Measurements from ENCODE around the gene MSI2.

The MSI2 gene

GRCh38 chr17:57641761-57642160 lies 385.4 kb downstream of the MSI2 start:
- in situ Hi-C loops (cut with HindIII; ENCODE audit: low pct_unique_long_range_greater_than_20kb, low sequenced_read_pairs), result no loop called here
- TF ChIP-seq JUND (IDR thresholded peaks at IDR 0.05; ENCODE audit: low read depth), result no peak
- no peak for DNase-seq (ENCODE audit: low read depth in 1 of 2, low spot score in 1 of 2)

GRCh38 chr17:57643062-57643461 lies 386.7 kb downstream of the MSI2 start:
- in situ Hi-C loops (cut with HindIII; ENCODE audit: low pct_unique_long_range_greater_than_20kb, low sequenced_read_pairs), result no loop called here

DNA sequence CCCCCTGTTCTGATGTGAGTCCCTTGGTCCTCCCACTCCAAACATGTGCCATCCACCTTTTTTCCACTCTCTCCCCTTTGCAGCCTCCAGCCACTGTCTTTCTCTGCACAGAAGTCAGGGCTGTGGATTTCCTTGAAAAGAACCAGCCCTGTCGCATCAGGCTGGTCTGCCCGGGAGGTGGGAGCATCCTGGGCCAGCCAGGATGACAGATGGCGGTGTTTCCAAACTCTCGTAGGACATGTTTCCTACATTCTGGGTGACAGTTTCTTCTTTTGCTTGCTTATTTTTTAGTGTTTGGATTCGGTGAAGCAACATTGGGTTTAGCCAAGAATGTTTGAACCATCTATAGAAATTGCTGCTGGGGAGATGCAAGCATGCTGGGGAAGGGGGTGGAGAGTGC lies 388.0 kb downstream of the MSI2 start:
- in situ Hi-C loops (cut with HindIII; ENCODE audit: low pct_unique_long_range_greater_than_20kb, low sequenced_read_pairs), result no loop called here
- DNase-seq (ENCODE audit: low read depth in 1 of 2, low spot score in 1 of 2), result no peak
- TF ChIP-seq JUND (IDR thresholded peaks at IDR 0.05; ENCODE audit: low read depth), result no peak

More at GRCh38 chr17:57643062-57643461, 386.7 kb downstream of the MSI2 start:
- no peak for TF ChIP-seq JUND (IDR thresholded peaks at IDR 0.05; ENCODE audit: low read depth)
- DNase-seq (ENCODE audit: low read depth in 1 of 2, low spot score in 1 of 2), result no peak

DNA sequence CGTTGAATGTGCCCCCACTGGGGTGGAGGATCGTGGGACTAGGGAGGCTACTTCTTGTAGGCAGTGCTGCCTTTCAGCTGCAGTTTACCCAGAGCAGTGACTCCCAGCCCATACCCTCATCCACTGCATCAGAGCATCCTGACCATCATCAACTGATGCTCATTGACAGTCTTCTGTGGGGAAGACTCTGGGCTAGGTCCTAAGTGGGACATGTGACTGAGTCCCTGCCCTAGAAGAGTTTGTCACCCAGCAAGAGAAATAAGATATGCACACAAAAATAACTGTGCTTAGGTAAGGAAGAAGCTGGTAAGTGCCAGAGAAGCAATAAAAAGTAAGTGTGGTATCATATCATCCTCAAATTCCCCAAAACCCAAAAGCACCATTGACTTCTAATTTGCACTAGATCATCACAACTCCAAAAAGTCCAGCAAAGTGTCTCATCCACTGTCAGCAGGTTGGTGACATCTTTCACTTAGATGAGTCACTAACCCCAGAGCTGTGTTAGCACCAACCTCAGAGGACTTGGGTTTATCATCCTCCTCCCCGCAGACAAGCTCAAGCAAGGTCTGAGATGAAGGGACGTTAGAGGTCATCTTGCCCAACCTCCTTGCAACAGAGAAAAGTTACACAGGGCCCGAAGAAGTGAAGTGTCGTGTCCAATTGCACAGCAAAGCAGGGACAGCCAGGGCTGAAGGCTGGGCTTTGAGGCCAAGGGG lies 389.8 kb downstream of the MSI2 start:
- DNase-seq (ENCODE audit: low read depth in 1 of 2, low spot score in 1 of 2), result no peak
- in situ Hi-C loops (cut with HindIII; ENCODE audit: low pct_unique_long_range_greater_than_20kb, low sequenced_read_pairs), result no loop called here
- TF ChIP-seq JUND (IDR thresholded peaks at IDR 0.05; ENCODE audit: low read depth), result no peak

- in situ Hi-C loops (cut with HindIII; ENCODE audit: low pct_unique_long_range_greater_than_20kb, low sequenced_read_pairs), result no loop called here
- no peak for DNase-seq (ENCODE audit: low read depth in 1 of 2, low spot score in 1 of 2)
- TF ChIP-seq JUND (IDR thresholded peaks at IDR 0.05; ENCODE audit: low read depth), result no peak
Observed at GRCh38 chr17:57648720-57649119, 392.4 kb downstream of the MSI2 start.

DNA sequence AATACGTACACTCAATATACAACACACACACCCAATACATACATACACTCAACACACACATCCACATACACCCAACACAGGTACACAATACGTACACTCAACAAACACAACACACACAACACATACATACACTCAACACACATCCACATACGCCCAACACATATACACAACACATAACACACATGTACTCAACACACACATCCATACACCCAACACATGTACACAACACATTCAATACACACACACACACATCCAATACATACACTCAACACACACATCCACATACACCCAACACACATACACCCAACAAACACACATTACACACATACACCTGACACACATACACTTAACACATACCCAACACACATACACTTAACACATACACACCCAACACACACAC lies 392.9 kb downstream of the MSI2 start:
- TF ChIP-seq JUND (IDR thresholded peaks at IDR 0.05; ENCODE audit: low read depth), result no peak
- in situ Hi-C loops (cut with HindIII; ENCODE audit: low pct_unique_long_range_greater_than_20kb, low sequenced_read_pairs), result no loop called here
- no peak for DNase-seq (ENCODE audit: low read depth in 1 of 2, low spot score in 1 of 2)

DNA sequence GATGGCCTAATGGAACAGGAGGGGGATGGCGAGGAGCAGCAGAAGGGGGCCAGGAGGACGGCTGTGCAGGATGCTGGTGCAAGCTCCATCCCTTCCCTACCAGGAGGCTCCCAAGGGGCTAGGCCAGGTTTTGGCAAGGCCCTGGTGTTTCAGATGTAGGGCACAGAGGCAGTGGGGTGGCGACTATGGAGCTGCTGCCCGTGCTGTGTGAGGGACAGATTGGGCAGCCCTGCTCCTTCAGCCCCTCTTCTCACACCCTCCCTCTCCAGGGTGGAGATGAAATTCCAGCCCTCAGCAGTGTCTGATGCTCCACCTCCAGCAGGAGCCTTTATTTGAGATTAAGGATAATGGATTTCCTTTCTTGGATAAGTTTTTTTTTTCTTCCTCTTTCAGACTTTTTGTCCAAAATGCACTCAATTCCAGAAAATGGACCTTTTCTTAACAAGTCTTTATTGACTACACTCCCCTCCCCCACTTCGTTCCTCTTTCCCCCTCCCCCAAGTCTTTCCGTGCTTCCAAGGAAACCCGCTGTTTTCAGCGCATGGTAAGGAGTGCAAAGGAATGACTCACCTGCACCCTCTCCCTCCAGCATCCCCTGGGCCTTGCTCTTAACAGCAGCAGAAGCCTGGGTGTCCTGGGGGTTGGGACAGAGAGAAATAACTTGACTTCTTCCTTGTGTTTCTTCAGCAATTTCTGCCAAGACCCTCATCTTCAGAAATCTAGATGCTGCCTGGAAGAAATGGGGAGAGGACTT lies 393.6 kb downstream of the MSI2 start:
- in situ Hi-C loops (cut with HindIII; ENCODE audit: low pct_unique_long_range_greater_than_20kb, low sequenced_read_pairs), result no loop called here
- no peak for TF ChIP-seq JUND (IDR thresholded peaks at IDR 0.05; ENCODE audit: low read depth)
- DNase-seq (ENCODE audit: low read depth in 1 of 2, low spot score in 1 of 2), result no peak

DNA sequence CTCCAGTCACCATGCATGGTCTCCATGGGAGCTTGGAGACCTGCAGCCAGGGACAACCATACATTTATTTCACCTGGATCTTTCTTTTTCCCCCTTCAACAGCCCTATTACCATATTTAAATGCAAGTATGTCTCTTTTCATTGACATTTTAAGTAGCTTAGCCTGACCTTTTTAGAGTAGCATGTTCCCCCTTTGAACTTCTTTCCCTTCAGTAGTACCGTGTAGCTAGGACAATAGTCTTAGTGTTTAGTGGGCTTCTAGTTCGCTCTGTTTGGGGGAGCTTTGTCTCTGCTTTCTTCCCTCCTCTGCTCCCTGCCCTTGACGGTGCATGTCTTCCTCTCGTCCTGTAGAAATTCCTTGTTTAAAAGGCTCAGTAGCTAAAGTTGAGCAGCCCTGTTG lies 394.2 kb downstream of the MSI2 start:
- no peak for DNase-seq (ENCODE audit: low read depth in 1 of 2, low spot score in 1 of 2)
- in situ Hi-C loops (cut with HindIII; ENCODE audit: low pct_unique_long_range_greater_than_20kb, low sequenced_read_pairs), result no loop called here
- TF ChIP-seq JUND (IDR thresholded peaks at IDR 0.05; ENCODE audit: low read depth), result no peak

DNA sequence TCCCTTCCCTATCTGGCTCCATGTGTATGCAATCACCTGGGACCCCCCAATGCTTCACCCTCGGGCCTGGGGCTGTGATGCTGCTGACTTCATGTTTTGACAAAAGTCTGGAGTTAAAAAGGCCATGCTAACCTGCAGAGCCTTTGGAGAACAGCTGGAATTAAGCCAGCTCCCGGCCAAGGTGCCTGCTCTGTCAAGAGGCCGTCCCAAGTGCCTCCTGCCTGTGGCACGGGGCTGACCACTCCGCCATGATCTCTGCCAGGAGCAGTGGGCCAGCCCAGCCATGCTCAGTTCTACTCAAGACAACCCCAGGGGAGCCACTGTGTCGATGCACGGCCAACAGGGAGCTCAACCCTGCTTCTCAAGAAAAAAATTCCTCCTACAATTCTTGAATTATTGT lies 395.1 kb downstream of the MSI2 start:
- DNase-seq (ENCODE audit: low read depth in 1 of 2, low spot score in 1 of 2), result no peak
- no peak for TF ChIP-seq JUND (IDR thresholded peaks at IDR 0.05; ENCODE audit: low read depth)
- in situ Hi-C loops (cut with HindIII; ENCODE audit: low pct_unique_long_range_greater_than_20kb, low sequenced_read_pairs), result no loop called here

DNA sequence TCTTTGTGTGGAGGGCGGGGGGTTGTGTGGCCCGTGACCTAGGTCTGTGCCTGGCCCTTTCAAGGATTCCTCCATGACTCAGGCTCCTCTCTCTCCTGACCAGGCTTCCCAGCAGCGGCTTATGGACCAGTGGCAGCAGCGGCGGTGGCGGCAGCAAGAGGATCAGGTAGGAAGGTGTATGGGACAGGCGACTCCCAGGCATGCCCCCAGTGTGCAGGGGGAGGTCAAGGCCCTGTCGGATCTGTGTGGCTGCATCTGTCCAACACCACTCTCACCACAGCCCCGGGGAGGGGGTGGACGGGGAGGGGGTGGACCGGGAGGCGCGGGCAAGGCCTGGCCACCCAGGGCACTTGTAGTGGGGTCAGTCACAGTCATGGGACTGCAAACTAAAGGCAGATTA lies 395.7 kb downstream of the MSI2 start:
- no peak for TF ChIP-seq JUND (IDR thresholded peaks at IDR 0.05; ENCODE audit: low read depth)
- DNase-seq (ENCODE audit: low read depth in 1 of 2, low spot score in 1 of 2), result no peak
- in situ Hi-C loops (cut with HindIII; ENCODE audit: low pct_unique_long_range_greater_than_20kb, low sequenced_read_pairs), result no loop called here

DNA sequence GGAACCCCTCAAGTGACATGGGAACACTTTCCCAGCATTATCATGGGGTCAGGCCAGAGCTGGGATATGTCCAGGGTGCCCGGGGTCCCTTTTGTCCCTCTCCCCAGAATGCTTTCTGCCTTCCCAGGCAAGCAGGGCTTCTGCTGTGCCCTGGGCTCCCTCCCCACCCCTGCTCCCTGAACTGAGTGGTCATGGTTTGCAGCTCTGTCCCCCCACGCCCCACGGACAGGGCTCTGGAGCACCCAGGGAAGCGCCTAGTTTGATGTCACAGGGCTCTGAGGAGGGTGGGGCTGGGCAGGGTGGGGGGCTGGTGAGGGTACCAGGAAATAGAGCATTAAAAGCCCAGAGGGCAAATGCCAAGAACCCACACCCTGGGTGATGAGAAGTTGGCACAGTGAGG lies 396.5 kb downstream of the MSI2 start:
- in situ Hi-C loops (cut with HindIII; ENCODE audit: low pct_unique_long_range_greater_than_20kb, low sequenced_read_pairs), result no loop called here
- no peak for DNase-seq (ENCODE audit: low read depth in 1 of 2, low spot score in 1 of 2)
- TF ChIP-seq JUND (IDR thresholded peaks at IDR 0.05; ENCODE audit: low read depth), result no peak

DNA sequence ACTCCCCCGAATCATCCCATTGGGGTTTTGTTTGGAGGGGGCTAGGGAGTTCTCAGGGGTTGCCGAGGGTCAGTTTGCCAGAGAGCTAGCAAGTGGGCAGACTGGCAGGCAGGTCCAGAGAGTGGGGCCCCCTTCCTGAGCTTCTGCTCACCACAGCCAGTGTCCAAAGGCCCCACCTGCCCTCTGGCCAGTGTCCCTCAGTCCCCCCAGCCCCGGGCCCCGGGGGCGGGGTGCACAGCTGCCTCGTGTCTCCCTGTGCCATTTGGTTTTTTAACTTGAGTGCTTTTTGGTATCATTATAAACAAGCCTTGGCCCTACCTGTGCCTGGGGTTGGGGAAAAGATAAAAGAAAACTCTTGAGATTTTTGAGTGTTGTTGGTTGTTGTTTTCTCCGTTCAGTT lies 397.0 kb downstream of the MSI2 start:
- in situ Hi-C loops (cut with HindIII; ENCODE audit: low pct_unique_long_range_greater_than_20kb, low sequenced_read_pairs), result no loop called here
- no peak for DNase-seq (ENCODE audit: low read depth in 1 of 2, low spot score in 1 of 2)
- no peak for TF ChIP-seq JUND (IDR thresholded peaks at IDR 0.05; ENCODE audit: low read depth)

- DNase-seq (ENCODE audit: low read depth in 1 of 2, low spot score in 1 of 2), result no peak
- TF ChIP-seq JUND (IDR thresholded peaks at IDR 0.05; ENCODE audit: low read depth), result no peak
- in situ Hi-C loops (cut with HindIII; ENCODE audit: low pct_unique_long_range_greater_than_20kb, low sequenced_read_pairs), result no loop called here
Observed at GRCh38 chr17:57654040-57654775, 397.9 kb downstream of the MSI2 start.
